ENCODE results near the gene COL9A3. TPM values are rescaled to one million over a fixed set of nuclear protein-coding genes. Genes with fewer than 3 reads are reported as not detected.

The COL9A3 gene
- total RNA-seq, 2 experiments from 2014 or later = not detected

- H3K4me3 Mint-ChIP-seq = peak overlapping the region; percentile 58
- no peak for ATAC-seq (ENCODE audit: poor library complexity)
- Histone ChIP-seq H3K4me1 (ENCODE audit: insufficient read depth, low read length) (peaks cover 67% of the 10 kb centered on the region), H3K27me3 (ENCODE audit: control insufficient read depth in 1 of 2, insufficient read depth in 2 of 2, low read length in 2 of 2) (no peaks in the 10 kb centered on the region), H3K9me3 (ENCODE audit: control insufficient read depth in 1 of 2, insufficient read depth in 1 of 2, low read length in 2 of 2) (peaks cover 0 to 9% of the 10 kb centered on the region in 2 experiments), H3K27ac (ENCODE audit: low read depth in 1 of 2, low read length in 2 of 2) (peak overlapping the region; percentile 77 to 89), H3K4me3 (ENCODE audit: low read length) (no peak overlapping the region), H3K36me3 (ENCODE audit: insufficient read depth, low read length) (no peaks in the 10 kb centered on the region)
- ChIA-PET CTCF (no interaction called here), POLR2A (interaction anchor here (0.8 to 1.8 kb wide), 2 partner anchors 19 kb away, joined by 3 to 11 read pairs; no protein-coding TSS in a partner anchor)
- no peak for TF ChIP-seq CTCF (IDR thresholded peaks at IDR 0.05)
- no peak for DNase-seq
- no peaks in the 10 kb centered on the region for H3K36me3 Mint-ChIP-seq (ENCODE audit: low read depth)
- H3K27me3 Mint-ChIP-seq = no peaks in the 10 kb centered on the region
- peak overlapping the region; percentile 92 for H3K27ac Mint-ChIP-seq
- no peaks in the 10 kb centered on the region for H3K9me3 Mint-ChIP-seq
- intact Hi-C loops (cut with DNase I, micrococcal nuclease) = no loop called here
- H3K4me1 Mint-ChIP-seq (ENCODE audit: low read depth) = peaks cover 58% of the 10 kb centered on the region
These were observed 41.6 kb upstream of the COL9A3 start for GRCh38 chr20:62775206-62775605.

- Histone ChIP-seq H3K27me3 (ENCODE audit: control insufficient read depth in 1 of 2, insufficient read depth in 2 of 2, low read length in 2 of 2) (no peaks in the 10 kb centered on the region), H3K9me3 (ENCODE audit: control insufficient read depth in 1 of 2, insufficient read depth in 1 of 2, low read length in 2 of 2) (peaks cover 0 to 9% of the 10 kb centered on the region in 2 experiments), H3K36me3 (ENCODE audit: insufficient read depth, low read length) (no peaks in the 10 kb centered on the region), H3K4me3 (ENCODE audit: low read length) (peak overlapping the region; percentile 23), H3K27ac (ENCODE audit: low read depth in 1 of 2, low read length in 2 of 2) (peak overlapping the region; percentile 77 to 89), H3K4me1 (ENCODE audit: insufficient read depth, low read length) (peaks cover 62% of the 10 kb centered on the region)
- Mint-ChIP-seq H3K36me3 (ENCODE audit: low read depth) (no peaks in the 10 kb centered on the region), H3K27me3 (no peaks in the 10 kb centered on the region), H3K27ac (peak overlapping the region; percentile 92), H3K4me1 (ENCODE audit: low read depth) (peaks cover 58% of the 10 kb centered on the region), H3K9me3 (no peaks in the 10 kb centered on the region), H3K4me3 (peak overlapping the region; percentile 74)
- DNase-seq = no peak
- intact Hi-C loops (cut with DNase I, micrococcal nuclease) = loop anchor here (2.0 kb wide), 2 partner anchors 19 to 35 kb away; no protein-coding TSS in a partner anchor
- TF ChIP-seq CTCF (IDR thresholded peaks at IDR 0.05) = no peak
- no peak for ATAC-seq (ENCODE audit: poor library complexity)
- ChIA-PET CTCF (no interaction called here), POLR2A (interaction anchor here (0.7 to 1.8 kb wide), 2 partner anchors 18 to 36 kb away, joined by 4 to 11 read pairs; no protein-coding TSS in a partner anchor)
These were observed 40.7 kb upstream of the COL9A3 start for GRCh38 chr20:62776035-62776691.

GRCh38 chr20:62776692-62777527, 39.9 kb upstream of the COL9A3 start:
- Histone ChIP-seq H3K27ac (ENCODE audit: low read depth in 1 of 2, low read length in 2 of 2) (peak overlapping the region; percentile 77 to 89), H3K4me1 (ENCODE audit: insufficient read depth, low read length) (peaks cover 59% of the 10 kb centered on the region), H3K27me3 (ENCODE audit: control insufficient read depth in 1 of 2, insufficient read depth in 2 of 2, low read length in 2 of 2) (no peaks in the 10 kb centered on the region), H3K36me3 (ENCODE audit: insufficient read depth, low read length) (no peaks in the 10 kb centered on the region), H3K9me3 (ENCODE audit: control insufficient read depth in 1 of 2, insufficient read depth in 1 of 2, low read length in 2 of 2) (peaks cover 0 to 9% of the 10 kb centered on the region in 2 experiments), H3K4me3 (ENCODE audit: low read length) (peak overlapping the region; percentile 23)
- ChIA-PET CTCF (no interaction called here), POLR2A (interaction anchor here (0.7 to 1.8 kb wide), 2 partner anchors 17 to 37 kb away, joined by 4 to 11 read pairs; no protein-coding TSS in a partner anchor)
- H3K36me3 Mint-ChIP-seq (ENCODE audit: low read depth) = no peaks in the 10 kb centered on the region
- no peak for TF ChIP-seq CTCF (IDR thresholded peaks at IDR 0.05)
- H3K27ac Mint-ChIP-seq = peak overlapping the region; percentile 92
- ATAC-seq (ENCODE audit: poor library complexity) = peak; percentile 82
- no peaks in the 10 kb centered on the region for H3K9me3 Mint-ChIP-seq
- intact Hi-C loops (cut with DNase I, micrococcal nuclease) = loop anchor here (1.0 to 2.0 kb wide), 3 partner anchors 16 to 36 kb away; no protein-coding TSS in a partner anchor
- no peaks in the 10 kb centered on the region for H3K27me3 Mint-ChIP-seq
- peaks cover 58% of the 10 kb centered on the region for H3K4me1 Mint-ChIP-seq (ENCODE audit: low read depth)
- peak; percentile 29 to 89 (median 66) for DNase-seq
- peak overlapping the region; percentile 74 for H3K4me3 Mint-ChIP-seq
